Gastroesophageal sphincter (tissue), 3 donors: Measurements from ENCODE around the gene EMP2.

ENCODE experiments used
- EP300 ChIP-seq: sonication (generic); formaldehyde crosslinking; IDR thresholded peaks from one replicate; pipeline ENCODE4 v1.6.1; 2017; ENCODE audit warnings: antibody characterized with exemption, mild to moderate bottlenecking
- POLR2A ChIP-seq, 2 donors: fragments of 450-650 bp; IDR thresholded peaks; one replicate each; pipeline ENCODE4 v1.6.1; 2017; ENCODE audit warnings: antibody characterized with exemption in 2 of 2, mild to moderate bottlenecking in 2 of 2, moderate library complexity in 1 of 2
- POLR2AphosphoS5 ChIP-seq: sonication (generic); formaldehyde crosslinking; IDR thresholded peaks from one replicate; pipeline ENCODE4 v1.6.1; 2017; ENCODE audit warnings: antibody characterized with exemption
- TF ChIP-seq, protein P1 (sequence below), 4 experiments: fragments of 200-600 bp in 2 of 4; fragments of 450-650 bp in 2 of 4; sonication (generic) in 1 of 4; IDR thresholded peaks; one replicate each; pipeline ENCODE4 v1.5.1; 2017 to 2019; ENCODE audit warnings: antibody characterized with exemption in 4 of 4, mild to moderate bottlenecking in 2 of 4, moderate library complexity in 2 of 4

- TF ChIP-seq, protein P1, sequence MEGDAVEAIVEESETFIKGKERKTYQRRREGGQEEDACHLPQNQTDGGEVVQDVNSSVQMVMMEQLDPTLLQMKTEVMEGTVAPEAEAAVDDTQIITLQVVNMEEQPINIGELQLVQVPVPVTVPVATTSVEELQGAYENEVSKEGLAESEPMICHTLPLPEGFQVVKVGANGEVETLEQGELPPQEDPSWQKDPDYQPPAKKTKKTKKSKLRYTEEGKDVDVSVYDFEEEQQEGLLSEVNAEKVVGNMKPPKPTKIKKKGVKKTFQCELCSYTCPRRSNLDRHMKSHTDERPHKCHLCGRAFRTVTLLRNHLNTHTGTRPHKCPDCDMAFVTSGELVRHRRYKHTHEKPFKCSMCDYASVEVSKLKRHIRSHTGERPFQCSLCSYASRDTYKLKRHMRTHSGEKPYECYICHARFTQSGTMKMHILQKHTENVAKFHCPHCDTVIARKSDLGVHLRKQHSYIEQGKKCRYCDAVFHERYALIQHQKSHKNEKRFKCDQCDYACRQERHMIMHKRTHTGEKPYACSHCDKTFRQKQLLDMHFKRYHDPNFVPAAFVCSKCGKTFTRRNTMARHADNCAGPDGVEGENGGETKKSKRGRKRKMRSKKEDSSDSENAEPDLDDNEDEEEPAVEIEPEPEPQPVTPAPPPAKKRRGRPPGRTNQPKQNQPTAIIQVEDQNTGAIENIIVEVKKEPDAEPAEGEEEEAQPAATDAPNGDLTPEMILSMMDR (IDR thresholded peaks at IDR 0.05): no peak
- TF ChIP-seq POLR2A (IDR thresholded peaks at IDR 0.05): no peak
- no peak for TF ChIP-seq EP300
- no peak for TF ChIP-seq POLR2AphosphoS5
These were observed 33.5 kb upstream of the EMP2 start for GRCh38 chr16:10613785-10614485.
